IPS DF 19.7 (cell line): Measurements from ENCODE around the gene DOCK6.
"Not testable (repeated sequence)": the region's sequence is repeated elsewhere in the genome, so short reads cannot be mapped to it uniquely, and the experiment has no call there.

Experiments used
- DNase-seq: peaks from one replicate; pipeline ENCODE4 v3.0.0-alpha.2; 2013; ENCODE audit warnings: low read depth, low spot score

DOCK6 gene

DNA sequence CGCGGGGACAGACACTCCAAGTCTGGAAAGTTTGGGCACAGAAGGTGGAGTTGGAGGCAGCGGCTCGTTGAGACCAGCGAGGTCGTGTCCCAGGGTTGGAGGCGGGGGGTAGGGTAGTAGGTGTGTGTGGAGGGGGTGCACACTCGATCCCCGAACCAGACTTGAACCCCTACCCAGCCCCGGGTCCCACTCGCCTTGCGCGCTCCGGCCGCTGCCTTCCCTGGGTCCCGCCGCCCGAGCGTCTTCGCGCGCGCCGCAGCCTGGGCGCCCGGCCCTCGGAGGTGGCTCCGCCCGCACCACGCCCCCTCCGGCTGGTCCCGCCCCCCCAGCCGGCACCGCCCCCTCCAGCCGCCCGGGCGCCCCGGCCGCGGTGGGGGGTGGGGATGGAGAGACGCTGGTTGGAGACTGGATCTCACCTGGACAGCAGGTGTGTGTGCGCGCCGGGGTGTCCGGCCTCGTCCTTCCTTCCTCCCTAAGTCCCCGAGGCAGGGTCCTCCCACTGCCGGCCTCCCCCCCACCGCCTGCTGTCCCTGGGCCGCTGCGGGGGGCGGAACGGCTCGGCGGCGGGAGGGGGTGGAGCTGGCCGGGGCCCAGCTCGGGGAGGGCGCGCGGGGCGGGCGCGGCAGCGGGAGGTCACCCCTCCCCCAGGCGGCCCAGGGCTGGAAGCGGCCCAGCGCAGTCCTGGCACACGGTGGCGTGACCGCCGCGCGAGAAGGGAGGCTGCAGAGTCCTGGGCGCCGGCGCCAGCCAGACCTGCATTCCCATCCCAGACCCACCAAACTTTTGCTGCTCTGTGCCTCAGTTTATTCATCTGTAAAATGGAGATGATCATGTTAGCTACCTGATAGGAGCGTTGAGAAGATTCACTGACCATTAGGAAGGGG is 64.8 kb downstream of the DOCK6 start, which contains the start of gene KANK2:
TSS of gene KANK2 (minus strand) at position 255 of the 884 bp plus-strand sequence. CDS start 3,034 bp downstream, outside the sequence.
- DNase-seq = no peak

DNA sequence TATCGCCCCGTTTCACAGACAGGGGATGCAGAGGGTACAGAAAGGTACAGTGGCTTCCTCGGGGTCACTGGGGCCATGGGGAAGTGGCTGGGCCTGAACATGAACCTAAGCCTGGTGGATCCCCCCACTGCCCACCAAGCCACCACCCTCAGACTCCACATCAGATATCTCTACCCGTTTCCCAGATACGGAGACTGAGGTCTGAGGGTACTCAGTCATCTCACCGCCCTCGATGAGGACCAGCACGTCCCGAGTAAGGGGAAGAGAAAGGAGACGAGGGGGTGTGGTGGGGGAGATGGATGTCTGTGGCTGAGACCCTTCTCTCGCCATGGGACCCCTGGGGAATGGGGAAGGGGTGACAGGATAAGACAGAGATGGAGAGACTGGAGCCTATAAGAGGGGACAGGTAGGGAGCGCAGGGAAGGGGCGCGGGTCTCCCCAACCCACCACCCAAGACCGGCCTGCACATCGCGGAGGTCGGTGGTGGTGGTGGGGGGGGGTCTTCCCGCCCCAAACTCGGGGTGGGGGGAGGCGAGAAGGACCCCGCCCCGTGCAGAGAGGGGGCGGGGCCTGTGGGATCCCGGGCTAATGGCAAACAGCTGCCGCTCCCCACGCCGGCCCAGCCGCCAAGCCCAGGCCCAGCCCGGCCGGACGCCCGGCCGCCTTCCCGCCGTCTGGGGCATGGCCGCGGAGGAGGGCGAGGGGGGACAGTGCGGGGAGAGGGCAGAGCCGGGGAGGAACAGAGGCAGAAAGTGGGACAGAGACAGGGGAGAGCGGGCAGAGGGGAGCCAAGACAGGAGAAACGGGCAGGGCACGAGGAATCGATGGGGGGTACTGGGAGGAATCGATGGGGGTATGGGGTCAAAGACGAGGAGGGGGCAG is 65.7 kb downstream of the DOCK6 start:
- no peak for DNase-seq

DNA sequence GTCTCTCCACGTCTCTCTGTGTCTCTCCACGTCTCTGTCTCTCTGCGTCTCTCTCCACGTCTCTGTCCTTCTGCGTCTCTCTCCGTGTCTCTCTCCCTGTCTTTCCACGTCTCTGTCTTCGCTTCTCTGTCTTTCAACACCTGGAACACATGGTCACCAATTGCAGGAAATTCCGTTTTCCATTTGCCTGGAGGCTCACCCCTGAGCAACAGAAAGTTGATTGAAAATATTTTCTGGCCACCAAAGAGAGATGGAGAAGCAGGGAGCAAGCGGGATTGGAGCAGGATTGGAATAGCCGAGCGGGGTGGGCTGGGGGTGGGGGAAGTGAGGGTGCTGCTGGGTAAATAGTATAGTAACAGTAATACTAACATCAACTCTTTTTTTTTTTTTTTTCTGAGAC is 66.6 kb downstream of the DOCK6 start:
- no peak for DNase-seq

DNA sequence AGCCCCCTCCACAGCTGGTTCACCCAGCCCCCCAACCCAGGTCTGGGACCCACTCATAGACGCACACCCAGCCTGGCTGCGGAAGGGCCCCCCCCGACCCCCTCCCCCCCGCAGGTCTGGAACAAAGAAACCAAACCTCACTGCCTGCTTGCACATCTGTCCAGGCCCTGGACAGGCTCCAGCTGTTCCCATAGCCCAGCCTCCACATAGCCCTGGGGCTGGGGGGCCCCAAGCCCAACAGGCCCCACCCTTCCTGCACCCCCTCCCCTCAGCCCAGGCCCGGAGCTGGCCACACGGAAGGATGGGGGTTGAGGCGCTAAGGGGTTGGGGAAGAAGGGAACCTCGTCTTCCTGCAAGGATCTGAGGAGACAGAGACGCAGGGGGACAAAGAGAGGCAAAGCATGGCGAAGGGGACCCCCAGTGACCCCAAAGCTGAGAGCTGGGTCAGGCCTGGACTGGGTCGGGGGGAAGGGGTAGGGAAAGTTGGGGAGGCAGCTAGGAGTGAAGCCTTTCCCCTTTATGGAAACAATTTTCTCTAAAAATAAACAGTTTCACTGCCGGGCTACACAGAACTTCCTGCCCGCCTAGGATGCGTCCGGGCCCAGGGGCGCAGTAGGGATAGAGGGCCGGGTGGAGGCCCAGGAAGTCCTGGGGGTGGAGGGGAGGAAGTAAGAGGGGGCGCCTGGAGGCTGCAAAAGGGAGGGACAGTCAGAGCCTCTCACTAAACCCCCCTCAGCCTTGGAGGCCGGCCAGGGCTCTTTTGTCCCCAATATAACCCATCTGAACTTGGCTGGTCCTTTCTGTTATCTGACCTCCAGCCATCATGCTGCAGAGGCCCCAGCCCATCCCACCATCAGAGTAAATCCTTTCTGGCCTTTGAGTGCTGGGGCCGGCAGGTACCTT is 67.4 kb downstream of the DOCK6 start:
- no peak for DNase-seq

DNA sequence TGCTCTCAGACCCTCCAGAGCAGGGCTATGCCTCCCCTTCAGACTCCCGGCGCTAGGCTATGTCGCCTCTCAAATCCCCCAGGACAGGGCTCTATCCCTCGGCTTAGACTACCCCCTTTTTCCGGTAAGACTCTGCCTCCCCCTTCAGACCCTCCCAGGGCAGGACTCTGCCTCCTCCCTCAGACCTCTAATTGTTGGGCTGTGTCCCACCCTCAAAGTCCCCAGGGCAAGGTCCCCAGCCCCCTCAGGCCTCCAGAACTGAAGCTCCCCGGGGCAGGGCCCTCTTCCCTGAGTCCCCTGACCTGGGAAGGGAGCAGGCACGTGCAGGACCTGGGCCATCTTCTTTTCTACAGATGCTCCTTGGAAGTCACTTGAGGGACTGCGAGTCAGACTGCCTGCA is 68.2 kb downstream of the DOCK6 start:
- DNase-seq = no peak

DNA sequence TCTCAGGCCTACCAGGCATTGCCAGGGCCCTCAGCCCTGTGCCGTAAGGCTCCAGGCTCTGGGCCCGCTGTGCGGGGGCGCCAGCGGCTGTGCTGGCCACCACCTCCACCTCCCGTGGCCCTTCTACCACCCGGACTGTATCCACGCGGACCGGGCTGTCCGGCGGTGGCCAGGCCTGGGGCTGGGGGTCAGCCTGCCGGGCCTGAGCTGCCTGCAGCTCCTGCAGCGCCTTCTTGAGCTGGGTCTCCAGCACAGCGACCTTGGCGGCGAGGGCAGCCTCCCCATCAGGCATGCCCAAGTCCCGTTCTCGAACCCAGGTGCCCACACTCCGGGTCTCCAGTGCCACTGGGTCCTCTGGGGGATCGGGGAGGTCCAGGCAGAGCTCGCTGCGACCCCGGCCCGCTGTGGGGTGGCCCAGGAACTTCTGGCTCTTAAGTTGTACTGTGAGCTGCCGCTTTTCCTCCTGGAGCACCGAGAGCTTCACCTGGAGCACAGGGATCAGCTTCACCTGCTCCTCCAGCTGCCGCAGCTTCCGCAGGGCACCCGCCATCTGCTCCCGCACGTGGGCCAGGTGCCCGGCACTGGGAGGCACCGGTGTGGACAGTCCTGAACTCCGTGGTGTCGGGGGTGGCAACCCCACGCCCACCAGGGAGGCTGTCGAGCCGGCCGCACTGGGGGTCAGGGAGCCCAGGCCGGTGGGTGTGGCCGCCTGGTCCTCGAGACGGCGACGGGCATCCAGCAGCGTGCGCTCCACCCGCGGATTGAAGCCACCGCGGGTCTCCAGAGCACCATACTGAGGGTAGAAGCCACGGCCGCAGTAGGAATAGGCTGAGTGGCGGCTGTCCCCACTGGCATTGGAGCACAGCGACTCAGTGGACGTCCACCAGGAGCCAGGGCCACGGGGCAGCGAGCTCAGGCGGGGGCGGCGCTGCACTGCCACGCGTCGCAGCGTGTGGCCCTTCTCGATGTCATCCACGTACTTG is 69.1 kb downstream of the DOCK6 start:
- DNase-seq = no peak

DNA sequence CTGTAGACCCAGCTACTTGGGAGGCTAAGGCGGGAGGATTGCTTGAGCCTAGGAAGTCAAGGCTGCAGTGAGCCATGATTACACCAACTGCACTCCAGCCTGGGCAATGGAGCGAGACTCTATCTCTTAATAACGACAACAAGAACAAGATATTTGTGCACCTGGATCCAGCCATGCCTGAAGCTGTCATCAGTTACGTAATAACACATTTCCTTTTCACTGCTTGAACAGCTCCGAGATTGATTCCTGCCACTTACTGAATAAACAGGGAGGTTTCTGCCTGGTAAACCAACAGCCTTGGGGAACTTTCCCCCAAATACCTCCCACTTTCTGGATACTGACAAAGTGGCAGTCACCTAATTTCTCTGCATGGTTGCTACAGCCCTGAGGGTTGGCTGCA is 70.4 kb downstream of the DOCK6 start:
- DNase-seq = no peak

DNA sequence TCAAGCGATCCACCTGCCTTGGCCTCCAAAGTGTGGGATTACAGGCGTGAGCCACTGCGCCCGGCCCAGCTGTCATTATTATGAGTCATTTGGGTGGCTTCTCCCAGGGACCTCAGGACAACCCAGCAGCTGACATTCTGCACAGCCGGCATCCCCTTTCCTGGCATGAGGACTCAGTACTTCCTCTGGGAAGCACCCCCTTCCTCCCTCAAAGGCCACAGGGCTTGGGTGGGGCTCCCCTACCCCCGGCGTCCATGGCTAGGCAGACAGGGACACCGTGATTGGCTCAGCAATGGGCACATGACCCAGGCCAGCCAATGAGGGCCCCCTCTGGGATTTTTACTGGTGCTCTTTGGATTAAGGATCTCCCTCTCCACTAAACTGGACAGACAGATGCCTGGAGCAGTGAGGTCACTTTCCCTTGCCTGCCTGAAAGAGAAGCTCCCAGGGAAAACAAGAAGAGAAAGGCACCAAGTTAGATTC is 71.0 kb downstream of the DOCK6 start:
- DNase-seq = no peak

DNA sequence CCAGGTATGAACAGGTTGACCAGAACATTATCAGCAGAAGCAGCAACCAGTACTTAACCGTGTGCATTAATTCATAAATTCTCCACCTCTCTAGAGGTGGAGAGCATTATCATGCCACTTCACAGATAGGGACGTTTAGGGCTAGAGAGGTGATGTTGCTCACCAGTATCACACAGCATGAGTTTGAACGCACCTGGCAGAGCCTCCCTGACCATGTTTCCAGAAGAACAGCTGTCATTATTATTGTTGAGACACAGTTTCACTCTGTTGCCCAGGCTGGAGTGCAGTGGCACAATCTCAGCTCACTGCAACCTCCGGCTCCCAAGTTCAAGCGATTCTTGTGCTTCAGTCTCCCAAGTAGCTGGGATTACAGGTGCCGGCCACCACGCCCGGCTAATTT is 71.8 kb downstream of the DOCK6 start:
- DNase-seq = no peak

DNA sequence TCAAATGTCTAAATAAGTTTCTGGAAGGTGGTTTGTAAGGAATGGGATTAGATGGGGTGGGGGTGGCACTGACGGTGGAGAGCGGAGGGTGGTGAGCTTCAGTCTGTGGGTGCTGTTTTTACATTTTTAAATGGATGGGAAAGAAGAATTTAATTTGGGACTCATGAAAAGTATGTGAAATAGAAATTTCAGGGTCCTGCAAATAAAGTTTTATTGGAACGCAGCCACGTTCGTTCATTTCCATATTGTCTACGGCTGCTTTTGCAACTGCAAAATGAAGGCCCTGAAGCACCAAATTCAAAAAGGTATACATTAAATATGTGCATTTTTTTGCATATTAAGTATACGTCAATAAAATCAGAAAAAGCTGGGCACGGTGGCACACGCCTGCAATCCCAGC is 74.9 kb downstream of the DOCK6 start:
- no peak for DNase-seq

DNA sequence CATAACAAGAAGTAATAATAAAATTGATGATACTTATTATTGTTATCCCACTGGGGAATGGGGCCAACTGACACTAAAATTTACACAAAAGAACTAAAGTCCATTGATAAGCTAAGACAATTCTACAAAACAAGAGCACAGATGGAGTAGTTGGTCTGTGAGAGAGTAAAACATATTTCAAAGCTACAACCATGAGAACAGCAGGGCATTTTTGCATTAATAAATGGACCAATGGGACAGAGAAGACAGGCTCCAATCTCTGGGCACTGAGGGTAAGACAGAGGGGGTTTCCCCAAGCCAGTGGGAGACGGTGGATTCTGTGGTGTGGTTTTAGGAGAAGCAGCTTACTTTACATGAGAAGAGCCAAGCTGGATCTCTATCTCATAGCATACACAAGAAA is 79.3 kb downstream of the DOCK6 start:
- no peak for DNase-seq

DNA sequence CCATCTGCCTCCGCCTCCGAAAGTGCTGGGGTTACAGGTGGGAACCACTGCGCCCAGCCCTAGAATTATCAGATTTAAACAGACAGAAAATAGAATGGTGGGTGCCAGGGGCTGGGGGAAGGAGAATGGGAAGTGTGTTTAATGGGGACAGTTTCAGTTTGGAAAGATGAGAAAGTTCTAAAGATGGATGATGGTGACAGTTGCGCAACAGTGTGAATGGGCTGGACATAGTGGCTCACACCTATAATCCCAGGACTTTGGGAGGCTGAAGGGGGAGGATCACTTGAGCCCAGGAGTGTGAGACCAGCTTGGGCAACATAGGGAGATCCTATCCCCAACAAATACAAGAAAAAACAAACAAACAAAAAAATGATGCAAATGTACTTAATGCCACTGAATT is 80.8 kb downstream of the DOCK6 start:
- no peak for DNase-seq

DNA sequence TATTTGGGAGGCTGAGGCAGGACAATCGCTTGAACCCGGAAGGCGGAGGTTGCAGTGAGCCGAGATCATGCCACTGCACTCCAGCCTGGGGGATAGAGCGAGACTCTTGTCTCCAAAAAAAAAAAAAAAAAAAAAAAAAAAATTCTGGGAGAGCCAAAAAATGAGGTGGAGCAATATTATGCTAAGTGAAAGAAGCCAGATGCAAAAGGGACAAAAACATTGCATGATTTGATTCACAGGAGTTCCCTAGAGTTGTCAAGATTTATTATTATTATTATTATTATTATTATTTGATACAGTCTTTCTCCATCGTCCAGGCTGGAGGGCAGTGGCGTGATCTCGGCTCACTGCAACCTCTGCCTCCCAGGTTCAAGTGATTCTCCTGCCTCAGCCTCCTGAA is 81.3 kb downstream of the DOCK6 start:
- not testable (repeated sequence) for DNase-seq

DNA sequence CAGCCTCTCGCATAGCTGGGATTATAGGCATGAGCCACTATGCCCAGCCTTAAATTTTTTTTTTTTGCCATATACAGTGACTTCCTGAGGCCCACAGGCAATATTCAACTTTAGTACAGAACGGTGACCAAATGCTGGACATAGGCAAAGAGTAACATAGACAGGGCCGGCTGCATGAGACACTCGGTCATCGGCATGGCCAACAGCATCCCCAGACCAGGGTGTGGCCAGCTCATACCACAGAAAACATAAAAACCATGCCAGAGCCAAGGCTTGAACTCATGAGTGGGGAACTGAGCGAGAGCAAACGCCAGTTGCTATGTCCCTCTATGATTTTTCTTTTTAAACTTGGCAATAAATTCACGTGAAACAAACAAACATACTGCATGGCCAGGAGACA is 82.0 kb downstream of the DOCK6 start:
- DNase-seq = no peak

DNA sequence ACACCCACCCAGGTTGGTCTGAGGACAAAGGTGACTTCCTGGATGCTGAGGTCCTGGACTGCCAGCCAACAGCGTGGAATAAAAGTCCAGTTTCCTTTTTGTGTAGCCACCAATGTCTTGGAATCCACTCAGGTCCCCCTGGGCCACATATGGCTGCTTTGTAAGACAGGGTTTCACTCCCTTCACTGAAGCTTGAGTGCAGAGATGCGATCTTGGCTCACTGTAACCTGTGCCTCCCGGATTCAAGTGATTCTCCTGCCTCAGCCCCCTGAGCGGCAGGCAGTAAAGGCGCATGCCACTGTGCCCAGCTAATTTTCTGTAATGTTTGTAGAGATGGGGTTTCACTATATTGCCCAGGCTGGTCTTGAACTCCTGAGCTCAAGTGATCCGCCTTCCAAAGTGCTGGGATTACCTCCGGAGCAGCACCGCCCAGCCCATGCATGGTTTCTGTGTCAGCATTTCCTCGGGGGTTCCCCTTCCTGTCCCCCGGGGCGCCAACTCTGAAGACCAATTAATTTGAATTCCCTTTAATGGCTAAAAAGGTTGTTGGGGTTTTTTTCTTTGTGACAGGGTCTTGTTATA is 82.5 kb downstream of the DOCK6 start:
- no peak for DNase-seq

DNA sequence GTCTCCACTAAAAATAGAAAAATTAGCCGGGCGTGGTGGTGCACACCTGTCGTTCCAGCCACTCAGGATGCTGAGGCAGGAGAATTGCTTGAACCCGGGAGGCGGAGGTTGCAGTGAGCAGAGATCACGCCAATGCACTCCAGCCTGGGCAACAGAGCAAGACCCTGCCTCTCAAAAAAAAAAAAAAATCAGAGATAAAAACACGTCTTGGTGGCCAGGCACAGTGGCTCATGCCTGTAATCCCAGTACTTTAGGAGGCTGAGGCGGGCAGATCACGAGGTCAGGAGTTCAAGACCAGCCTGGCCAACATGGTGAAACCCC is 83.2 kb downstream of the DOCK6 start:
- not testable (repeated sequence) for DNase-seq

DNA sequence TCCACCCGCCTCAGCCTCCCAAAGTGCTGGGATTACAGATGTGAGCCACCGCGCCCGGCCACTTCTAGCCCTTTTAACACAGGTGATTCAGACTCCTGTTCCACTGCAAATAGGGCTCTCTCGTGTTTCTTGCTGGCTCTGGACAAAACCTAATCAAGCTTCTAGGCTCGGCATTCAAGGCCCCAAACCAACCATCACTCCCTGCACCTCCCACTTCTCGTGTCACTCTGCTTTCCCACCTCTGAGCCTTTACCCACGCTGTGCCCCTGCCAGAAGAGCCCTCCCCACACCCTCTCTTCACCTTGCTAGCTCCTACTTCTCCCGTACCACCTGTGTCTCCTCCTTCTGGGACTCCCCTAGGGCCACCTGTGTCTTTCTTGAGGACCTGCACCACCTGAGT is 84.7 kb downstream of the DOCK6 start:
- no peak for DNase-seq

DNA sequence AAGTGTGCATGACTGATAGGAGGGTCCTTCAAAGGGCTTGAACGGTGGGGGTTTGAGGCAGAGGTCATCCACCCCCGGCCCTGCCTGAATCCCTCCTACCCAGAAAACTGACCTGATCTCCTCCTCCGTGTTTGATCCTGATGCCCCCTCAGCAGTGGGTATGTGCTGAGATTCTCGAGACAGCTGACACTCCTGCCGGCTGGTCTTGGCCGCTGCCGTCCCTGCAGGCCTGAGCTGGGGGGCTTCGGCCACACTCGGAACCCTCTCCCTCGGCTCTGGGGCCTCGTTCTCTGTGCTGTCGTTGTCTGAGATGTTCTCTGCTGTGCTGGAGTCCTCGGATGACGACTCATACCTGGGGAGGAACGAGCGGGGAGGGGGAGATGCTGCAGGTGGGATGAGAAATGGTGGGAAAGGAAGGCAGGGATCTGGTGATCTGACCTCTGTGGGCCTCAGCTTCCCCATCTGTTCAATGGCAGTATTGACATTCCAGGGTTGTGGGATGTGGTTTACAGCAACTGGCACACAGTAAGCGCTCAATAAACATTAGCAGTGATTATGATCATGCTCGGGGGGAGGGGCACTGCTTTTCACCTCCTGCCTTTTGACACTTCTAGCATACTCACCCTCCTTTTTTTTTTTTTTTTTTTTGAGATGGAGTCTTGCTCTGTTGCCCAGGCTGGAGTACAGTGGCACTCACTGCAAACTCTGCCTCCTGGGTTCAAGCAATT is 85.7 kb downstream of the DOCK6 start:
- no peak for DNase-seq

DNA sequence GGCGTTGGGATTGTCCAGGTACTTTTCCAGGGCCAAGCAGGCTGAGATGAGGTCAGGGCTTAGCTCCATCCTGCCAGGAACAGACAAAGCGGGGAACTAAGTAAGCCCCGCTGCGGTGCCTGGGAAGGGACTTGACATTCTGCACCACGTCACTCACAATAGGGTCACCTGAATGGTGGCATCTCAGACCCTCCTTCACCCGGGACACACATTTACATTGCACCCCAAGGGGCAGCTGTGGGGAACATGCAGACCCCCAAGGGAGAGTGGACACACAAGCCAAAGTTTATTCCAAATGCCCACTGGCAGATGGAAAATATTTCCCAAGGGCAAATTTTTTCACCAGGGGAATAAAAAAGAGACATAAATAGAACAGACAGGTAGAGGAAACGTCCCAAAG is 86.4 kb downstream of the DOCK6 start:
- no peak for DNase-seq
